ENCODE results near the gene INCENP.

The INCENP gene

GRCh38 chr11:62124186-62125113 is 639 bp downstream of the INCENP start:
- DNase-seq (ENCODE audit: low spot score), result peak; percentile 32

- DNase-seq (ENCODE audit: low spot score), result no peak
Measured at GRCh38 chr11:62125316-62125715, 1.5 kb downstream of the INCENP start.

GRCh38 chr11:62125881-62126280 is 2.1 kb downstream of the INCENP start:
- DNase-seq (ENCODE audit: low spot score), result no peak

DNA sequence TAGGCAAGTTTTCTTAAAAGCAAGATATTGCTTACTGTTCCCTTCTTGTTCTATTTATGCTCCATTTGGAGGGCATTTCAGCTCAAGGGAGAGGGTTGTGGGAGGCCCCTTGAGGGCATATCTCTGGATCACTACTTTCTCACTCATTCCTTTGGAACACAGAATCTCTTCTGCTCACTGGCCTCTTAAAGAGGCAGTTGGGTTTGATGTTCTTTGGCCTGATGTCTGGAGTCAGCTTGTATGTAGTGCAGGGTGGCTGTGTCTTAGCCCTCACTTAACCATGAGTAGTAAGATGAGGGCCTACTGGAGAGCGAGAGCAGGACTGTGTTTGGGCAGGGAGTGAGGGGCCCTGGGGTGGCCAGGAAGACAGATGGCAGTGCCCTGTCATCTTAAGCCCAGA is 3.6 kb downstream of the INCENP start:
- DNase-seq (ENCODE audit: low spot score), result no peak

- DNase-seq (ENCODE audit: low spot score), result no peak
Measured at GRCh38 chr11:62127941-62128770, 4.3 kb downstream of the INCENP start.

DNA sequence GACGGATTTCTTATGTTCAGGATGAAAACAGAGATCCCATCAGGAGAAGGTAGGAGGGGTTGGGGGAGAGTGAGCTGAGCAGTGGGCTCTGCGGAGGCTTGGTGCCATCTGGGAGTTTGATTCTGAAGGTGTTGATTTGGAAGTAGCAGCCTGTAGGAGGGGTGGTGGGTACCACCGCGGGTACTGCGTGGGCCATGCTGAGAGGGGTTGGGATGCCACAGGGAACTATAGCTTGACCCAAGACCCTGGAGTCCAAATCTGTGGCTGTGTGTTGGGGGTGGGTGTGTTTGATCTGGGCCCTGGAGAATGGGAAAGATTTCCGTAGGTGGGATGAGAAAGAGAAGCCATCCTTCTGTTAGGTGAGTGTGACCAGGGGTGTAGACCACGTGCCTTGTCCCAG is 5.0 kb downstream of the INCENP start:
- no peak for DNase-seq (ENCODE audit: low spot score)

DNA sequence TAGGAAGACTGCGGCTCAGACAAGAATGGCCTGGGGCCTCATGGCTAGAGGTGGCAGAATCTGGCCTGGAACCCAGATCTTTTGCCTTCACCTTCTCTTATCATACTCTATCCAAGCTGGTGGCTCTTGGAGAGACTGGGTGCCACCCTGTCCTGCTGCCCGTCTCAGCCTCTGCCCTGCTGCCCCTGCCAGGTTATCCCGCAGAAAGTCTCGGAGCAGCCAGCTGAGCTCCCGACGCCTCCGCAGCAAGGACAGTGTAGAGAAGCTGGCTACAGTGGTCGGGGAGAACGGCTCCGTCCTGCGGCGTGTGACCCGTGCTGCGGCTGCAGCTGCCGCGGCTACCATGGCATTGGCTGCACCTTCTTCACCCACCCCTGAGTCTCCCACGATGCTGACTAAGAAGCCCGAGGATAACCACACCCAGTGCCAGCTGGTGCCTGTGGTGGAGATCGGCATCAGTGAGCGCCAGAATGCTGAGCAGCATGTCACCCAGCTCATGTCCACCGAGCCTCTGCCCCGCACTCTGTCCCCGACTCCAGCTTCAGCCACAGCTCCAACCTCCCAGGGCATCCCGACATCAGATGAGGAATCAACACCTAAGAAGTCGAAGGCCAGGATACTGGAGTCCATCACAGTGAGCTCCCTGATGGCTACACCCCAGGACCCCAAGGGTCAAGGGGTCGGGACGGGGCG is 5.9 kb downstream of the INCENP start:
- DNase-seq (ENCODE audit: low spot score), result no peak

- DNase-seq (ENCODE audit: low spot score), result no peak
Measured at GRCh38 chr11:62130283-62131169, 6.7 kb downstream of the INCENP start.

DNA sequence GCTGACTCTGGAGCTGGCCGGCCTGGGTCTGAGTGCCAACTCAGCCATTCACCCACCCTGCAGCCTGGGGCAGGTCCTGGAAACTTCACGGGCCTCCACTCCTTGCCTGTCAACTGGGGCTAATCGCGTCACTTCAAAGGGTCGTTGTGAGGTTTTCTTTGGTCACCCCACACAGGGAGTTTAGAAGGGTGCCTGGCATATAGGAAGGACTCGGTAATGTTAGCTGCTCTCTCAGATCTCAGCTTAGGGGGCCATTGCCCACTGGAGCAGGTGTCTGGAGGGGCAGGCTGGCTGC is 7.3 kb downstream of the INCENP start:
- no peak for DNase-seq (ENCODE audit: low spot score)

- no peak for DNase-seq (ENCODE audit: low spot score)
Measured at GRCh38 chr11:62132191-62132590, 8.4 kb downstream of the INCENP start.

DNA sequence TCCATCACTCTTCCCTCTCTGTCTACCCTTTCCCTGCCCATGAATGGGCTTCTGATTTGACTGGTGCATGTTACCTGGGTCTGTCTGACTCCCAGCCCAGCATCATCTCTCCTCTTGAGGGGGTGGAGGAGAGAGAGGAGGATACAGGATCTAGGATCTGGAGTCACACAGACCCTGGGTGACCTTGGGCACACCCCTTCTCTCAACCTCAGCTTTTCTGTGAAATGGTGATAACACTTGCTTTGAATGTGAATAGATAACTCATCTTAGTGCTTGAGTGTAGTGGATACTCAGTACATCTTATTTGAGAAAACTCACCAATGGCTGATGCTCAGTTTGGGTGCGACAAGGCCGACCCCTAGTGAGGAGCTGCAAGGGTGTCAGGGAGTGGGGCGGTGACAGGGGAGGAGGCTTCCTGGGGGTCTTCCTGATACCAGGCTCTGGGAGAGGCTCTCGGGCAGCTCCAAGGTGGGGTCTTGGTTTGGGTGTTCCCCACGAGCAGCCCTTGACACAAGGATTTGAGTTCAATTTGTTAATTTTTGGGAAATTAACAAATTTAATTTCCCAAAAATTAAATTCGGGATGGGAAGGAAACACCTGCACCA is 9.0 kb downstream of the INCENP start:
- no peak for DNase-seq (ENCODE audit: low spot score)

DNA sequence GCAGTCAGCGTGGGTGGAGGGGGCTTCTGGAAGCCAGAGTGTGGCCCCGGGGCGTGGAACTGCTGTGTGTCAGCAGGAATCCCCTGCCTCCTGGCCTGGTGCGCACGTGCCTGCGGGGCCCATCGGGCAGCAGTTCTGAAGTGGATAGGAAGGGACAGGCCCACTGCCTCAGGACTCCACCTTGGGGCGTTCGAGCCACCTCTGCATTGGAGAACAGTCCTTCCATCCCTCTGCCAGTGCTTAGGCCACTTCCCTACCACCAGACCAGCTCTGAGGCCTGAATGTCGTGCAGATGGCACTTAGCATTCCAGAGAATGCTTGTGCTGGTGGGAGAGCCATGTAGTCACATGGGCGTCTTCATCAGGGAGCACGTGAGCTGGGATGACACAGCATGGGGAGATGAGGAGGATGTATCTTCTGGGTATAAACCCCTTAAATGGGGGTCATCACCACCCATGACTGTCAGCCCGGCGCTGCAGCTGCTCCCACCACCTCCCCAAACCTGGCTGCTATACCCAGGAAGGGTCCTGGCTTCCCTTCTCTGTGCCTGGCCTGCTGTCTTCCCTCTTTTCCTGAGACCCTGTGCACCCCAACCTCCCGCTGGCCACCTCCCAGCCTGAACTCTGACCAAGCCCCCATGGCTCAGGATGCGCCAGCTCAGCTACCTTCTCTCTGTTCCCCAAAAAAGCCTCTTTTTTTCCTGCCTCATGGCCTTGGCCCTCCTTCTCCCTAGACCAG is 9.7 kb downstream of the INCENP start:
- no peak for DNase-seq (ENCODE audit: low spot score)

DNA sequence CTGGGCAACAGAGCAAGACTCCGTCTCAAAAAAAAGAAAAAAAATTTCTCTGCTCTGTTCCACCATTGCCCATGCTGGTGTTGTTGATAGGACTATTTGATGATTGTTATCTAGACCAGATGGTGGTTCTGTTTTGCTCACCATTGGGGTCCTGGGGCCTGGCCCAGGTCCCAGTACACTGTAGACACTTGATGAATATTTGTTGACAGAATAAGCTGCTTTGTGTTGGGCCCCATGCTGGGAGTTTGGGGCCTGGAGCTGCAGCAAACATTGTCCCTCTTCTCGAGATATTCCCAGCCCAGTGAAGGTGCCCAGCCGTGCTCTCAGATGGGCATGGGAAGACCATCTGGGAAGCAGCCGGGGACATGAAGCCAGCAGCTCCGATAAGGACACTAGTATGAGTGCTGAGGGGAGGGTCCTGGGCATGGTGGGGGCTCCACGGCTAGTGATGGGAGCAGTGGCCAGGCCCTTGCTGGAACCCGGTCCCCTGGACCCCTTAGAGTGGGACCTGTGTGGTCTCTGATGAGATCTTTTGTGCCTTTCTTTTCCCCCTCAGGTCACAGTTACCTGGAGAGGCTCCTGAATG is 13.6 kb downstream of the INCENP start:
- peak; percentile 96 for DNase-seq (ENCODE audit: low spot score)

DNA sequence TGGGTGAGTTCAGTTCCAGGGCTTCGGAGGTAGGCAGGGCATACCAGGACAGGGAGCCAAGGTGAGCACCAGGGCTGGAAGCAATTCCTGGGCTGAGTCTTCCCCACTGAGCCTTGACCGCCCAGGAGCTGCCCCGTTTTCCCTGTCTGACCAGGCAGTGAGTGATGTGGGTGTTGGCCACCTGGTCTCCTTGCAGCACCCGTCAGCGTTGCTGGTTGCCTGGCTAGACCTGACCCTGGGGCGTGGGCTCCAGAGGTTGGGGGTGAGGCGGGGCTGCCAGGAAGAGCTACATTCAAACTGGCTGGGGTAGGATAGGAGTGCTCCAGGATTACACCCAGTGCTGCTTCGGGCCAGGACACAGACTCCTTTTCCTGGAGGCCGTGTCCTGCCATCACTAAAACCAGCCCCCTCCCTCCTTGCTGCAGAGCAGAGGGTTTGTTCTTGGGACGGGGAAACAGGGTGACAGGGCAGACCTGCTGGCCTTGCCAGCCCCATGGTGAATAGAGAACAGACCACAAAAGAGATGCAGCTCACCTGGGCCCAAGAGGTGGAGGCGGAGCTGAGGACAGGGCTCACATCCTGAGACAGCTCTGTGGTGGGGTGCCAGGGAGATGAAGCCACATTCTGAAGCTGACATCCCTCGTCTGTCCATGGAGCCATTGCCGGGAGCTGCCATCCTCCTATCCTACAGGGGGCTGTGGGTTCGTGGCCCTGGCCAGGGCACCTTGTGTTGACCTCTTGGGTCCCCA is 14.2 kb downstream of the INCENP start:
- DNase-seq (ENCODE audit: low spot score), result no peak

DNA sequence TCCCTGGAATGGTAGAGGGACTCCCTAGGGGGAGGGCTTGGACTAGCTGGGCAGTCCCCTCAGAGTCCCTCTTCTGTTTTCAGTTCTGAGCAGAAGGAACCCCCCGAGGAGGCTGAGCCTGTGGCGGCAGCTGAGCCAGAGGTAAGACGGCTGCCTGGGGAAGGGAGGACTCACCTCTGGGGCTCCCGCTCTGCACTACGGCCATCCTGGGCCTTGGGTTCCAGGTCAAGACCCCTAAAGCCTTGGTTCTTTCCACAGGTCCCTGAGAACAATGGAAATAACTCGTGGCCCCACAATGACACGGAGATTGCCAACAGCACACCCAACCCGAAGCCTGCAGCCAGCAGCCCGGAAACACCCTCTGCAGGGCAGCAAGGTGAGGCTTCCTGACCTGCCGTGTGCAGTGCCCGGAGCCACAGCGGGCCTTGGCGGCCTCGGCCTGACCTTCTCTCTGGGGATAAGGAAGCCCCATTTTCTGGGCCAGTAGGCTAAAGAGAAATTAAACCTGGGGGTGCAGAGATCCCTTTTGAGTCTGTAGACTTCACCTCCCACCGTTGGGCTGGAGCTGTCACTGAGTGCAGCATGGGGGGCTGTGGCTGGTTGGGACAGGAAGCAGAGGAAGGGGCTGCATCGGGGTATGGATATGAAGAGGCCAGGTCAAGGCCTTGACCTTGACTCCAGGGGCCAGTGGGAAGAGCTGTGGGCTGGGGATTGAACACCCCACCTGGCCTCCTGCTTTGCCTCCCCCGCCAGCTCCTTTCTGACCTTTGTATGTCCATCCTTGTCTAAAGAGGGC is 15.0 kb downstream of the INCENP start:
- DNase-seq (ENCODE audit: low spot score), result no peak

DNA sequence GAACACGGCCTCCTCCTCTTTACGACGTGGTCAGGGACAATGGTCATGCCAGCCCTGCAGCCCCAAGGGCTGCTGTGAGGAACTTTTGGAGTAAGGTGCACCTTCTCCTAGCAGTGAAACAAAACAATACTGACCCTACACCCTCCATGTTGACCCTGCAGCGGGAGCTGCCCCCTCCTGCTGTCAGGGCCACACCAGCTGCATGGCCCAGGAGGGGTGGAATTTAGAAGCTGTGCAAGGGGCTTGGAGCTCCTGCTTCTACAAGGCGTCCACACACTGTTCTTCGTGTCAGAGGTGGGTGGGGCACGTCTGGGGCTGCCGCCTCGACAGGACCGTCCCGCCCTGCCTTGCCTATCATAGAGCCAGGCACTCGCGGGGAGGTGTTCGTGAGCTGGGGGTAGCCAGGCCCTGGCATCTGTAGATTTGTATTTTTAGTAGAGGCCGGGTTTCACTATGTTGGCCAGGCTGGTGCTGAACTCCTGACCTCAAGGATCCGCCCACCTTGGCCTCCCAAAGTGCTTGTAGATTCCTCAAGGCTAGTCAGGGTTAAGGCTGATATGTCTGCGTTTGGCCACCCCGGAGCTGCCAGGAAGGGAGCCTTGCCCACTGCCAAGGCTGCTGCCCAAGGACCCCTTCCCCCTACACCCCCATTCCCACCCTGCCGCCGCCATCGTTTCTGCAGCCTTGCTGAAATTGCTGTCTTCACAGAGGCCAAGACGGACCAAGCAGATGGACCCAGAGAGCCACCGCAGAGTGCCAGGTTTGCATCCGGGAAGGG is 15.9 kb downstream of the INCENP start:
- no peak for DNase-seq (ENCODE audit: low spot score)

DNA sequence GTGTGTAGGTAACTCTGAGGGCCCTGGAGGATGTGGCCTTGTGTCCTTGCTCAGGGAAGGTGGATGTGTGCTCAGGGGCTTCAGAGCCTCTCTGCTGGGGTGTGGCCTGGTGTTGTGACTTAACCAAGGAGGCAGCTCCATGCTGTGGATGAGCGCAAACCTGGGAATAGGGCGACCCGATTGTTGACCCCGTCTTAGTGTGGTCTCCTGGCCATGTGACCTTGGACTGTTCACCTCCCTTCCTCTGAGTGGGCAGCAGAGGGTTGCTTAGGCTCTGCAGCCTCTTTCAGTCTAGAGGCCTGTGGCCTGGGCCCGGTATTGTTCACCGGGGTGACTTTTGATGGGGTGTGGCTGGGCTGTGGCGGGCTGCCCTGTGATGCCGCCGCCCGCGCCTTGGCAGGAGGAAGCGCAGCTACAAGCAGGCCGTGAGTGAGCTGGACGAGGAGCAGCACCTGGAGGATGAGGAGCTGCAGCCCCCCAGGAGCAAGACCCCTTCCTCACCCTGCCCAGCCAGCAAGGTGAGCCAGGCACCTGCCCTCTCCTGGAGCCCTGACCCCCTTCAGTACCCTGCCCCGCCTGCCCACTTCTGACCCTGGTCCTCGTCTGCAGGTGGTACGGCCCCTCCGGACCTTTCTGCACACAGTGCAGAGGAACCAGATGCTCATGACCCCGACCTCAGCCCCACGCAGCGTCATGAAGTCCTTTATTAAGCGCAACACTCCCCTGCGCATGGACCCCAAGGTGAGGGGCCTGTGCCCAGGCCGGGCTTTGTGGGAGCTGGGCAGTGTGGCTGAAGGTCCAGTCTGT is 16.7 kb downstream of the INCENP start:
- no peak for DNase-seq (ENCODE audit: low spot score)
